ENCODE measurements around the gene CEP170B. TPM values are rescaled to one million over a fixed set of nuclear protein-coding genes. Genes with fewer than 3 reads are reported as not detected.

Gene CEP170B
- total and polyA plus RNA-seq, 2 of the 13 experiments (the other 11 are each of a cell fraction or from before 2014, with no cell fraction given): 4.3 to 8.8 TPM

DNA sequence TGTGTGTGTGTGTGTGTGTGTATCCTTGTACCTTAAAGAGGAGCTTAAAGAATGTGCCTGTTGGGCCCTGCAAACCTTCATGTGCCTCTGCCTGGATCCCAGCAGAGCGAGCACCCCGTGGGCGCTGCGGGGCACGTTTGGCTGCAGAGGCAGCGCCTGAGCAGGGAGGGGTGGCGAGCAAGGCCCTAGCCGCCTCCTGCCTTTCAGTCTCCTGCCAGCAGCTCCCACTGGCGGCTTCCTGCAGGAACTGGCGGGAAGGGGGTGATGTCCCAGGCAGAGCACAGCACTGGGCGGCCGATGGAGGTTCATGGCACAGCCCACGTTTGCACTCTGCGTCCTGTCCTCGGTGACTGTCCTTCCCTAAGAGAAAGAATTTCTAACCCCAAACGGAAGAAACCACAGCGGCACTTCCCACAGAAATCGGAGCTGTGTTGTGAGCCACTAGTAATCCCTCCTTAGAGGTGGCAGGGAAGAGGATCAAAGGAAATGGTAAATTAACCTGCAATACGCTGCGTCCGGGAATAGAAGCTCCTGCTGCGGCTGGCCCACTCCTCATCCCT is 44.3 kb upstream of the CEP170B start (continued):
- TF ChIP-seq, protein P1, sequence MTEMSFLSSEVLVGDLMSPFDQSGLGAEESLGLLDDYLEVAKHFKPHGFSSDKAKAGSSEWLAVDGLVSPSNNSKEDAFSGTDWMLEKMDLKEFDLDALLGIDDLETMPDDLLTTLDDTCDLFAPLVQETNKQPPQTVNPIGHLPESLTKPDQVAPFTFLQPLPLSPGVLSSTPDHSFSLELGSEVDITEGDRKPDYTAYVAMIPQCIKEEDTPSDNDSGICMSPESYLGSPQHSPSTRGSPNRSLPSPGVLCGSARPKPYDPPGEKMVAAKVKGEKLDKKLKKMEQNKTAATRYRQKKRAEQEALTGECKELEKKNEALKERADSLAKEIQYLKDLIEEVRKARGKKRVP (CRISPR knock-in tag; IDR thresholded peaks at IDR 0.05): no peak
- TF ChIP-seq HNRNPUL1 (IDR thresholded peaks at IDR 0.05; ENCODE audit: low read depth, low read length) (no peak), KAT8 (CRISPR knock-in tag; IDR thresholded peaks at IDR 0.05) (peak; percentile 68), CREB1 (IDR thresholded peaks at IDR 0.05) (no peak), CREB1 (CRISPR knock-in tag; IDR thresholded peaks at IDR 0.05) (no peak), REXO4 (CRISPR knock-in tag; IDR thresholded peaks at IDR 0.05; ENCODE audit: borderline replicate concordance) (no peak), NFATC3 (CRISPR knock-in tag; IDR thresholded peaks at IDR 0.05) (no peak), AGO2 (optimal IDR thresholded peaks at IDR 0.05; ENCODE audit: low read depth, low read length) (no peak), ZNF501 (CRISPR knock-in tag; IDR thresholded peaks at IDR 0.05) (no peak), KLF15 (CRISPR knock-in tag; IDR thresholded peaks at IDR 0.05; ENCODE audit: borderline replicate concordance) (no peak), EZH2 (conservative IDR thresholded peaks at IDR 0.05; ENCODE audit: low read depth, low read length) (no peak), ZBTB38 (CRISPR knock-in tag; IDR thresholded peaks at IDR 0.05) (peak; percentile 51), ZNF614 (CRISPR knock-in tag; IDR thresholded peaks at IDR 0.05; ENCODE audit: borderline replicate concordance) (peak; percentile 47; the same call in 1 of the 2 replicates), STAT5B (CRISPR knock-in tag; IDR thresholded peaks at IDR 0.05) (peak; percentile 22; the same call in 1 of the 2 replicates), IKZF1 (IDR thresholded peaks at IDR 0.05) (no peak), DZIP1 (CRISPR knock-in tag; IDR thresholded peaks at IDR 0.05) (no peak), KDM5B (CRISPR knock-in tag; IDR thresholded peaks at IDR 0.05; ENCODE audit: borderline replicate concordance) (no peak; the same call in 1 of the 2 replicates), ZIK1 (CRISPR knock-in tag; IDR thresholded peaks at IDR 0.05; ENCODE audit: borderline replicate concordance, low read depth) (0 out of 2 replicates have a peak, but pooled peaks have one; percentile 28), ZFP90 (CRISPR knock-in tag; IDR thresholded peaks at IDR 0.05; ENCODE audit: borderline replicate concordance) (no peak)
- TF ChIP-seq, protein P2, sequence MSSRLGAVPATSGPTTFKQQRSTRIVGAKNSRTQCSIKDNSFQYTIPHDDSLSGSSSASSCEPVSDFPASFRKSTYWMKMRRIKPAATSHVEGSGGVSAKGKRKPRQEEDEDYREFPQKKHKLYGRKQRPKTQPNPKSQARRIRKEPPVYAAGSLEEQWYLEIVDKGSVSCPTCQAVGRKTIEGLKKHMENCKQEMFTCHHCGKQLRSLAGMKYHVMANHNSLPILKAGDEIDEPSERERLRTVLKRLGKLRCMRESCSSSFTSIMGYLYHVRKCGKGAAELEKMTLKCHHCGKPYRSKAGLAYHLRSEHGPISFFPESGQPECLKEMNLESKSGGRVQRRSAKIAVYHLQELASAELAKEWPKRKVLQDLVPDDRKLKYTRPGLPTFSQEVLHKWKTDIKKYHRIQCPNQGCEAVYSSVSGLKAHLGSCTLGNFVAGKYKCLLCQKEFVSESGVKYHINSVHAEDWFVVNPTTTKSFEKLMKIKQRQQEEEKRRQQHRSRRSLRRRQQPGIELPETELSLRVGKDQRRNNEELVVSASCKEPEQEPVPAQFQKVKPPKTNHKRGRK (CRISPR knock-in tag; IDR thresholded peaks at IDR 0.05): no peak
- TF ChIP-seq, protein P3, sequence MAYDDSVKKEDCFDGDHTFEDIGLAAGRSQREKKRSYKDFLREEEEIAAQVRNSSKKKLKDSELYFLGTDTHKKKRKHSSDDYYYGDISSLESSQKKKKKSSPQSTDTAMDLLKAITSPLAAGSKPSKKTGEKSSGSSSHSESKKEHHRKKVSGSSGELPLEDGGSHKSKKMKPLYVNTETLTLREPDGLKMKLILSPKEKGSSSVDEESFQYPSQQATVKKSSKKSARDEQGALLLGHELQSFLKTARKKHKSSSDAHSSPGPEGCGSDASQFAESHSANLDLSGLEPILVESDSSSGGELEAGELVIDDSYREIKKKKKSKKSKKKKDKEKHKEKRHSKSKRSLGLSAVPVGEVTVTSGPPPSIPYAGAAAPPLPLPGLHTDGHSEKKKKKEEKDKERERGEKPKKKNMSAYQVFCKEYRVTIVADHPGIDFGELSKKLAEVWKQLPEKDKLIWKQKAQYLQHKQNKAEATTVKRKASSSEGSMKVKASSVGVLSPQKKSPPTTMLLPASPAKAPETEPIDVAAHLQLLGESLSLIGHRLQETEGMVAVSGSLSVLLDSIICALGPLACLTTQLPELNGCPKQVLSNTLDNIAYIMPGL (CRISPR knock-in tag; IDR thresholded peaks at IDR 0.05; ENCODE audit: borderline replicate concordance in 1 of 2, low read depth in 1 of 2): peak; percentile 81 to 89
- TF ChIP-seq, protein P4, sequence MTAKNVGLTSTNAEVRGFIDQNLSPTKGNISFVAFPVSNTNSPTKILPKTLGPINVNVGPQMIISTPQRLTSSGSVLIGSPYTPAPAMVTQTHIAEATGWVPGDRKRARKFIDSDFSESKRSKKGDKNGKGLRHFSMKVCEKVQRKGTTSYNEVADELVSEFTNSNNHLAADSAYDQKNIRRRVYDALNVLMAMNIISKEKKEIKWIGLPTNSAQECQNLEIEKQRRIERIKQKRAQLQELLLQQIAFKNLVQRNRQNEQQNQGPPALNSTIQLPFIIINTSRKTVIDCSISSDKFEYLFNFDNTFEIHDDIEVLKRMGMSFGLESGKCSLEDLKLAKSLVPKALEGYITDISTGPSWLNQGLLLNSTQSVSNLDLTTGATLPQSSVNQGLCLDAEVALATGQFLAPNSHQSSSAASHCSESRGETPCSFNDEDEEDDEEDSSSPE (CRISPR knock-in tag; IDR thresholded peaks at IDR 0.05): peak; percentile 72
